ENCODE measurements around the gene ZNF585A.

DNA sequence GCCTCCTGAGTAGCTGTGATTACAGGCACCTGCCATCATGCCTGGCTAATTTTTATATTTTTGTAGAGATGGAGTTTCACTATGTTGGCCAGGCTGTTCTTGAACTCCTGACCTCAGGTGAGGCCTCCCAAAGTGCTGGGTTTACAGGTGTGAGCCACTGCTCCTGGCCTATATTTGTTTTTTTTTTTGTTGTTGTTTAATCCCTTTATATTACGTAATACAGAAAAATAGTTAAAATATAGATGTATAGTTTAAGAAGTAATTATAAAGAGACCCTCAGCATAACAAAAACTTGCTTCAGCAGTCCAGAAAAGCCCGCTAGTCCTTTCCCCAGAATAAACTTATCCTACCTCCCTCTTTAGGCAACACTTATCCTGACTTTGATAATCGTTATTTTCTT, 47.9 kb upstream of the ZNF585A start:
- TF ChIP-seq, protein P1, sequence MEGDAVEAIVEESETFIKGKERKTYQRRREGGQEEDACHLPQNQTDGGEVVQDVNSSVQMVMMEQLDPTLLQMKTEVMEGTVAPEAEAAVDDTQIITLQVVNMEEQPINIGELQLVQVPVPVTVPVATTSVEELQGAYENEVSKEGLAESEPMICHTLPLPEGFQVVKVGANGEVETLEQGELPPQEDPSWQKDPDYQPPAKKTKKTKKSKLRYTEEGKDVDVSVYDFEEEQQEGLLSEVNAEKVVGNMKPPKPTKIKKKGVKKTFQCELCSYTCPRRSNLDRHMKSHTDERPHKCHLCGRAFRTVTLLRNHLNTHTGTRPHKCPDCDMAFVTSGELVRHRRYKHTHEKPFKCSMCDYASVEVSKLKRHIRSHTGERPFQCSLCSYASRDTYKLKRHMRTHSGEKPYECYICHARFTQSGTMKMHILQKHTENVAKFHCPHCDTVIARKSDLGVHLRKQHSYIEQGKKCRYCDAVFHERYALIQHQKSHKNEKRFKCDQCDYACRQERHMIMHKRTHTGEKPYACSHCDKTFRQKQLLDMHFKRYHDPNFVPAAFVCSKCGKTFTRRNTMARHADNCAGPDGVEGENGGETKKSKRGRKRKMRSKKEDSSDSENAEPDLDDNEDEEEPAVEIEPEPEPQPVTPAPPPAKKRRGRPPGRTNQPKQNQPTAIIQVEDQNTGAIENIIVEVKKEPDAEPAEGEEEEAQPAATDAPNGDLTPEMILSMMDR (IDR thresholded peaks at IDR 0.05): no peak
- TF ChIP-seq POLR2A (IDR thresholded peaks at IDR 0.05): no peak
